GM12874 (cell line): ENCODE data around the gene RPL28.

Experiments
- TF ChIP-seq, protein P1 (sequence below): IDR thresholded peaks from 2 replicates; pipeline ENCODE4 v1.5.1; 2011; ENCODE audit warnings: low read depth, mild to moderate bottlenecking, control low read depth, low read length, moderate library complexity; ENCODE audit not compliant: insufficient read depth

RPL28 gene

GRCh38 chr19:55419624-55420236 is 34.0 kb downstream of the RPL28 start:
- TF ChIP-seq, protein P1, sequence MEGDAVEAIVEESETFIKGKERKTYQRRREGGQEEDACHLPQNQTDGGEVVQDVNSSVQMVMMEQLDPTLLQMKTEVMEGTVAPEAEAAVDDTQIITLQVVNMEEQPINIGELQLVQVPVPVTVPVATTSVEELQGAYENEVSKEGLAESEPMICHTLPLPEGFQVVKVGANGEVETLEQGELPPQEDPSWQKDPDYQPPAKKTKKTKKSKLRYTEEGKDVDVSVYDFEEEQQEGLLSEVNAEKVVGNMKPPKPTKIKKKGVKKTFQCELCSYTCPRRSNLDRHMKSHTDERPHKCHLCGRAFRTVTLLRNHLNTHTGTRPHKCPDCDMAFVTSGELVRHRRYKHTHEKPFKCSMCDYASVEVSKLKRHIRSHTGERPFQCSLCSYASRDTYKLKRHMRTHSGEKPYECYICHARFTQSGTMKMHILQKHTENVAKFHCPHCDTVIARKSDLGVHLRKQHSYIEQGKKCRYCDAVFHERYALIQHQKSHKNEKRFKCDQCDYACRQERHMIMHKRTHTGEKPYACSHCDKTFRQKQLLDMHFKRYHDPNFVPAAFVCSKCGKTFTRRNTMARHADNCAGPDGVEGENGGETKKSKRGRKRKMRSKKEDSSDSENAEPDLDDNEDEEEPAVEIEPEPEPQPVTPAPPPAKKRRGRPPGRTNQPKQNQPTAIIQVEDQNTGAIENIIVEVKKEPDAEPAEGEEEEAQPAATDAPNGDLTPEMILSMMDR, result no peak

DNA sequence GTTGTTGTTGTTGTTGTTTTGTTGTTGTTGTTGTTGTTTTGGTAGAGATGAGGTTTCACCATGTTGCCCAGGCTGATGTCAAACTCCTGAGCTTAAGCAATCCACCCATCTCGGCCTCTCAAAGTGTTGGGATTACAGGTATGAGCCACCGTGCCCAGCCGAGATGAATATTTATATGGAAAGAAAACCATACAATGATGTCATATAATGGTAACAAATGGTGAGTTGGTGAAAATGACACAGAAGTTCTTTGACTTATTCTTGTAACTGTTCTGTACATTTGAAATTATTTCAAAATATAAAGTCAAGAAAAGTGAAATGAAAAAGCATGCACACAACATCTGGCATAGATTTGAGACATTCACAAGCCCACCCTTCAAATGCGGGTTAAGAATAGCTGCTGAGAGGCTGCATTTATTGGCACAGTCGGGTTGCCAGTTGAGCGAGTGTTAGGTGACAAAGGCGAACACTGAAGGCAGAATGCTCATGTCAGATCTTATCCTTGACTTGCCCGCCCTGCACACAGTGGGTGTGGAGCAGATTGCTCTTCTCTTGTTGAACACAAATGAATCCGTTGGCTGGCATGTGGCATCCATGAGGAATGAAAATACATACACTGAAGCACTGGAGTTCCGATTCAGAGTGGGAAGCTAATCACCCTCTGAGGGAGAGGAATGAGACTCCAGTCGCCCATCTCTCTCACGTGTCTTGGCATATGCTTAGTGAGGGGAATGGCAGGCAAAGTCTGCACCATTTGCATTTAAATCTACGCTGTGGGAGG is 37.7 kb downstream of the RPL28 start:
- TF ChIP-seq, protein P1, result no peak

GRCh38 chr19:55424518-55424917 is 38.8 kb downstream of the RPL28 start:
- TF ChIP-seq, protein P1, result no peak

DNA sequence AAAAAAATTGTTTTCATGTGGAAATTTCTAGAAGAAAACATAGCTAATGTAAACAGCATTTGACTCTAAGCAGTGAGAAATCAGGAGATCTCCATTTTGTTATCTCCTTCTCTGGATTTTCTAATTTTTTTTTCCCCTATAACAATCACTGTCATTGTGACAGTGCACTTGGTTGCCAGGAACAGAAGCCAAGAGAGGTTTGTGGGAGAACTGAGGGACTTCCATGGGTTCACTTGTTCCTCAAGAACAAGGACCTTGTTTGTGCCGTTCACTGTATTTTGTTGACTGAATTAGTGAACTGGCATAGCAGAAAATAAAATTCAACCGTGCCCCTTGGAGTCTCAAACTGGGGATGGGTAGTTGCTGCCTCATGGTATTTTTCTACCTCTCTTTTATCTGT is 40.3 kb downstream of the RPL28 start:
- TF ChIP-seq, protein P1, result no peak

DNA sequence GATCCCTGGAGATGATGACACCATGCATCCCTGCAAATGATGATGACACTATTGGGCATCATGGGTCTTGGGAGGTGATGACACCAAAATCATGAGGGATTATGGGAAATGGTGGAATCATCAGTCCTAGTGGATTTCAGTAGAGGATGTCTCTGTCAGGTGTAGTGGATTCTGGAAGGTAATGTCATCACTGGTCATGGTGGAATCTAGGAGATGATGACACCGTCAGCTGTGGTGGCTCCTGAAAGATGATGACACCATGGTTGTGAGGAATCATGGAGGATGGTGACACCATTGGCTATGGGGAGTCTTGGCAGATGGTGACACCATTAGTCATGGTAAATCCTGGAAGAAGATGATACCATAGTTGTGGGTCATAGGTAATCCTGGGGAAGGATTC is 45.5 kb downstream of the RPL28 start:
- TF ChIP-seq, protein P1, result no peak

DNA sequence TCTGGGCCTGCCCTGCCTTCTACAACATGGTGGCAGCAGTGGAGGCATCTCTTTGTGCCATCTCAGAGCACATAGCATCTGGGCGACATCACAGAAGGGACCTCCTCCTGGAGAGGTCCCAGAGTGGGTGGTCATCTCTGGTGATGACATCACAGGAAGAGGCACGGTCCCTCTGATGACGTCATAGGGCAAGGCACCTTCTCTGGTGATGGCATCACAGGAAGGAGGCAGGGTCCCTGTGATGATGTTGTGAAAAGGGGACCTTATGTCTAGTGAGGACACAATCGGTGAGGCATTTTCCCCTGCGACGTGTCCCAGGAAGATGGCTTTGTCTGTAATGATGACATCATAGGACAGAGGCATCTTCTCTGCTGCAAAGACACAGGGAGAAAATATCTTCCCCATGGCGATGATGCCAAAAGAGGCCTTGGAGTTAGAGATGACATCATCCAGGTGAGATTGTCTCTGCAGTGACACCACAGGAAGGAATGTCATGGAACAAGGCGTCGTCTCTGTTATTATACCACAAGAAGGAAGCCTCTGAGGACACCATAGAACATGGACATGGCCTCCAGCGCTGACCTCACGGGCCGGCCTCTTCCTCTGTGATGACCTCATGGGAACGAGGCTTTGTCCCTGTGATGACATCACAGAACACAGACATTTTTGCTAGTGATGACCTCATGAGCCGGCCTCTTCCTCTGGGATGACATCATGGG is 46.7 kb downstream of the RPL28 start:
- TF ChIP-seq, protein P1, result no peak

- TF ChIP-seq, protein P1, result no peak
Measured at GRCh38 chr19:55433292-55433691, 47.6 kb downstream of the RPL28 start.
